HG03432 (cell line): ENCODE results near the gene CEP250.

ENCODE experiments used
- ATAC-seq: cut with Tn5 transposase; IDR thresholded peaks from one replicate; pipeline ENCODE4 v1.9.1; 2021; ENCODE audit warnings: mild to moderate bottlenecking, moderate library complexity; ENCODE audit not compliant: unreplicated experiment

Gene CEP250

GRCh38 chr20:35560541-35560940 is 105.1 kb downstream of the CEP250 start:
- ATAC-seq, result no peak

GRCh38 chr20:35561268-35561667 is 105.9 kb downstream of the CEP250 start:
- ATAC-seq, result no peak

GRCh38 chr20:35561671-35562070 is 106.3 kb downstream of the CEP250 start:
- ATAC-seq, result no peak

DNA sequence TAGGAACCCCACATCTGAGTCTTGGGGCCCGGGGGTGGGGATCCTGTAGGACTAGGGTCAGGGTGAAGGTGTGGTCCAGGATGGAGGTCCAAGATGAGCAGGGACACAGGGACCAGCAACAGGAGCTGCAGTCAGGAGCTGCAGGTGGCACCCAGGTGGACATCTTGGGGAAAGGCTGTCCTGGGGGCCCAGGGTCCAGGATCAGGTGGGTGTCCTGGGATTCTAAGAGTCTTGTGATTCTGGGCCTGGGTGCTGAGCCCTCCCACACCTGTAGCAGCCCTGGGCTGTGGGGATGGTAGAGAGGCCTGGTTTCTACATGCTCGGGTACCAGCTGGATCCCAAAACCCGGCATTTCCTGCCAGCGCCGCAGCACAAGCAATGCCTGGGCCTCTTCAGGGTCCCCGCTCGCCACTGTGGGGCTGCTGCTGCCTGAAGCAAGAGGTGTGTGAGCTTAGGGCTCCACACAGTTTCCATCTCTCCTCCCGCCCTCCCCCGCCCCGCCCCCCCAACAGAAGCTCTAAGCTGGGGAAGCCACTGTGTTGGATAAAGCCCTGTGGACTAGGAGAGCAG is 107.2 kb downstream of the CEP250 start:
- ATAC-seq, result no peak

DNA sequence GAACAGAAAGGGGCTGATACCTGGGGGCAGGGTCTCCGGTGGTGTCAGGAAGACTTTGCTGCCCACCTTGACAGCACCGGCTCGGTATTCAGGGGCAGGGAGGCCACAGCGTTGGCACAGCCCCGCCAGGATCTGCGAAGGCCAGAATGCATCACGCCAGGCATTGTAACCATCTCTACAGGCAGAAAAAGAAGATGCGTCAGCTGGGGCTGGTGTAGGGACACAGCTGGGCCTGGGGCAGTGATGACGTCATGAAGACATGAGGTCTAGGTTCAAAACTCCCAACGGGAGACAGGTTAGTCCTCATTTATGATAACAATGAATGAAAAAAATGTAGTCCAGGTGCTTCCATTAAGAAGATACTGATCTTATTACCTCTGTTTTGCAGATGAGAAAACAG is 108.4 kb downstream of the CEP250 start:
- ATAC-seq, result no peak

GRCh38 chr20:35564905-35565304 is 109.5 kb downstream of the CEP250 start:
- no peak for ATAC-seq

DNA sequence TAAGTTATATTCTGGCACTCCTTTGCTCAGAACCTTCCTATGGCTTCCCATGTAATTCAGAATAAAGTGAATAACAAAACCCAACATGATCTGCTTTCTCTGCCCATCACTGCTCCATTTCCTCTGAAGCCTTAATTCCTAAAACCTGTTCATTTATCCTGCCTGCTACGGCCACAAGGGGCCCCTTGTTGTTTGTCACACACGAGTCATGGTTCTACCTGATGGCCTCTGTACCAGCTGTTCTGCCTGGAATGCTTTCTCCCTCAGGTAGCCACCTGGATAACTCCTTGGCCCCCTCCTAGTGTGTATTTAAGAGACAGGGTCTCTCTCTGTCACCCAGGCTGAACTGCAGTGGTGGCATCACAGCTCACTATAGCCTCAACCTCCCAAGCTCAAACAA is 113.2 kb downstream of the CEP250 start:
- ATAC-seq, result no peak
